HG02642 (cell line): ENCODE measurements around the gene PPP6C.
"Not testable (repeated sequence)": the region's sequence is repeated elsewhere in the genome, so short reads cannot be mapped to it uniquely, and the experiment has no call there.

ENCODE experiments used
- ATAC-seq: cut with Tn5 transposase; IDR thresholded peaks from one replicate; pipeline ENCODE4 v1.9.1; 2021; ENCODE audit warnings: mild to moderate bottlenecking; ENCODE audit not compliant: unreplicated experiment, poor library complexity

Gene PPP6C

GRCh38 chr9:125189361-125190289, at the start of gene PPP6C:
Gene PPP6C, minus strand, starts transcription at chr9:125189803. Its CDS starts 85 bp downstream, at chr9:125189718.
- peak; percentile 96 for ATAC-seq

DNA sequence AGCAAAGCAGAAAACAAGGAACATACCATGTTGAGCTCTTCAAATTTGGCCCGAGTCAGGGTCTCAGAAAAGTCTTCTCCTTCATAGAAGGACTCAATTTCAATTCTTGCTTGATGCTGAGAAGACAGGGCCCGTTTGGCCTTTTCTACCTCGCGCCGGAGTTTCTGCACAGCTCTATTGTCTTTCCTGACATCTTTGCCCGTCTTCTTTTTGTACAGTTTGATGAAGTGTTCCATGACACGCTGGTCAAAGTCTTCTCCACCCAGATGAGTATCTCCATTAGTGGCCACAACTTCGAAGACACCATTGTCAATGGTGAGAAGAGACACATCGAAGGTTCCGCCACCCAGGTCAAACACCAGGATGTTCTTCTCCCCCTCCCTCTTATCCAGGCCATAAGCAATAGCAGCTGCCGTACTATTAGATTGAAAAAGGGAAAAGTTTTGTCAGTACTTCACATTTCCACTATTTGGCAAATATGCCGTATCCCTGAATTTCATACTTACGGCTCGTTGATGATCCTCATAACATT, 49.4 kb upstream of the PPP6C start:
- ATAC-seq, result no peak

- ATAC-seq, result no peak
These were observed 48.7 kb upstream of the PPP6C start for GRCh38 chr9:125238127-125238914.

GRCh38 chr9:125236520-125237159, 47.0 kb upstream of the PPP6C start:
- not testable (repeated sequence) for ATAC-seq

- no peak for ATAC-seq
These were observed 46.4 kb upstream of the PPP6C start for GRCh38 chr9:125235804-125236519.

GRCh38 chr9:125234099-125234498, 44.5 kb upstream of the PPP6C start:
- ATAC-seq, result not testable (repeated sequence)

GRCh38 chr9:125233678-125234077, 44.1 kb upstream of the PPP6C start:
- ATAC-seq, result no peak

GRCh38 chr9:125227761-125228160, 38.2 kb upstream of the PPP6C start:
- ATAC-seq, result no peak

GRCh38 chr9:125224858-125225257, 35.3 kb upstream of the PPP6C start:
- ATAC-seq, result not testable (repeated sequence)

- no peak for ATAC-seq
These were observed 29.0 kb upstream of the PPP6C start for GRCh38 chr9:125218621-125219020.

- ATAC-seq, result no peak
These were observed 24.6 kb upstream of the PPP6C start for GRCh38 chr9:125214186-125214585.

DNA sequence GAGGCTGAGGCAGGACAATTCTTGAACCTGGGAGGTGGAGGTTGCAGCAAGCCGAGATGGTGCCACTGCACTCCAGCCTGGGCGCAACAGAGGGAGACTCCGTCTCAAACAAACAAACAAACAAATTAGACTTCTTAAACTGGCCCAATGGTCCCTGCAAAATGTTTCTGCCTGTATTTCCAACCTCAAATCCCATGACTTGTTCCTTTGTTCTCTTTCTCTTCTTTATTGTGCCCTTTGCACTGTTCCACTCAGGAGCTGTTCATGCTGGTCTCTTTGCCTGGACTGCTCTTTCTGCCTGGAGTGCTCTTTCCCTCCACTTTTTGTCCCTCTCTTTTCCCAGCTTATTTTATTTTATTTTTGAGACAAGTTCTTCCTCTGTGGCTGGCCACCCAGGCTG, 14.9 kb upstream of the PPP6C start:
- ATAC-seq, result no peak

DNA sequence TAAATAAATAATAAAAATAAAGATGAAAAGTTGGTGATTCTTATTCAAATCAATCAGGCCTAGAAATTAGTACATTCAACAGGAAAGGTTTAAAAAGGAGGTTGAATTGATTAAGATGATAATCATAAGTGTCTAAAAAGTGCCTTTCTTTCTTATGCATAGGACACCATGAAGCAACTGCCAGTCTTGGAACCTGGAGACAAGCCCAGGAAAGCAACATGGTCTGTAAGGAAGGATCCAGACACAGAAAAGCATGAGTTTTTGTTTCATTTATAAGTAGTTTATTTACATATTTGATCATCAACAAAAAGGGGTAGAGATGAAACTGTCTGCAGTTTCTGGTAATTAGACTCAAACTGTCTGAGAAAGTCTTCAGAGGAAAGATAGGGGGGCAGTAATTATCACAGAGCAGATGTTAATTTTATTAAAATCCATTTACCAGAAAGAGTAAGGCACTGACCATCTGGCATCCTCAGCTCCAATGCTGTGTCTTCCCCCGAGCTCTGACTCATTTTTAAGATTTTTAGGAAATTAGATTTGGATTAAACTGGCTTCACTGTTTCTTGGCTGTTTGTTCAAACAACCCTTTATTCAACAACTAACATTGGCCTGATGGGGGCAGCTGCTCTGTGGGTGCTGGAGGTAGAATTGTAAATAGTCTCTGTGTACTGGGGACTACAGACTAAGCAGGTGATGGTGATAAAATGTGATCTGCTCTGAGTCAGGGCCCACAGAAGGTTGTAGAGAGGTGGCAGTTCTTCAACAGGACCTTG, 13.4 kb upstream of the PPP6C start:
- no peak for ATAC-seq

DNA sequence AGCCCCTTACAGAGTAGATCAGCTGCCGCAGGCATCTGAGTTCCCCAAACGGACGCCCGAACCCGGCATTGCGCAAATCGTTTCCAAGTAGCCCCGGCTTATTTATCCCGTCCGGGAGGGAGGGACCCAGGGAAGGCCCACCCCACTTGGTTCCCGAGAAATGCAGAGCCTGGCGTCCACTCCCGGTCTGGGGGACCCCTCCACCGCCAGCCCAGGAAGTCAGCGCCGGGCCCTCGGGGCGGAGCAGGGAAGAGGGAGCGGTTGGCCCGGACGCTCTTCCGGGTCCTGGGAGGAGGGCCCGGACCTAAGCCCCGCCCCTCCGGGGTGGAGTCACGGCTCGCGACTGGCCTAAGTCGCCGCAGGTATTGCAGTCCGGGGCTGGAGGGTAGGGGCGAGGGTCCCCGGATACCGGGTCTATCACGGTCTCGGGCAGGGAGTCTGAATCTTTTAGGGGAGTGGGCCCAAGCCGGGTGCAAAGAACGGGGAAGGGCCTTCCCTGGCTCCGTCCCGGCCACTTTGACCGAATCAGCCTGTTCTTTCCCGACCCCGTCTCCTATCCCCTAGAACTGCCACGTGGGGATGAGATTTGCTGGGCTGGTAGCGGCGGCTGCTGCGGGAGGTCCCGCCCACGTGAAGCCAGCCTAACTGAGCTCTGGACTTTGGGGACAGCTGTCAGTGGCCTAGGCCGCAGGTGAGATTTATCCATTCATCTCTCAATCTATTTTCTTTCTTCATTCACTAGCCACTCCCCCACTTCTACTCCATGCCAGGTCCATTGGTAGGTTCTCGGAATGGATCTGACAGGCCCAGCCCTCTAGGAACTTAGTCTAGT, 10.8 kb upstream of the PPP6C start, which contains the start of gene RABEPK:
TSS of gene RABEPK (plus strand) at position 327 of the 832 bp plus-strand sequence. CDS start 2,472 bp downstream, outside the sequence.
- peak; percentile 98 for ATAC-seq

- ATAC-seq, result not testable (repeated sequence)
These were observed 6.0 kb upstream of the PPP6C start for GRCh38 chr9:125195591-125195990.

GRCh38 chr9:125194466-125194865, 4.9 kb upstream of the PPP6C start:
- ATAC-seq, result not testable (repeated sequence)

DNA sequence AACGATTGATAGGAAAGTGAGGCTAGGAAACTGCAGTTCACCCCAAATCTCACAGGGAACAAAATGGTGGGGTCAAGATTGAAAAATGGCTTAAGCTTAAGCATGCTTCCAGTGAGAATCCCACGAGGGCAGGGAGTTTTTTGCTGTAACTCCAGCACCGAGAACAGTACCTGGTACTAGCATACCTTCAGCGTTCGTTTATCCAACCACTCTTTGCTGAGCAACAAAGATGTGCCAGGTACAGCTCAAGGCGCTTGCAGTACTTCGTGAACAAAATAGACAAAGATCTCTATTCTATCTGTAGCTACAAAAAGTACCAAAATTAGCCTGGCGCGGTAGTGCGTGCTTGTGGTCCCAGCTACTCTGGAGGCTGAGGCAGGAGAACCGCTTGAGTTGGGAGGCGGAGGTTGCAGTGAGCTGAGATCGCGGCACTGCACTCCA, 778 bp upstream of the PPP6C start:
- no peak for ATAC-seq

- ATAC-seq, result peak; percentile 20
These were observed 617 bp downstream of the PPP6C start for GRCh38 chr9:125189011-125189360.
